K562 (cell line): ENCODE data around the gene KLRD1. TPM values are rescaled to one million over a fixed set of nuclear protein-coding genes. Genes with fewer than 3 reads are reported as not detected.

ENCODE experiments used
- CHD2 ChIP-seq: IDR thresholded peaks from 2 replicates; pipeline ENCODE4 v1.6.1; 2011; ENCODE audit warnings: low read depth, low read length
- CREM ChIP-seq: IDR thresholded peaks from 2 replicates; pipeline ENCODE4 v1.6.1; 2014; ENCODE audit warnings: antibody characterized with exemption, low read depth
- ELF4 ChIP-seq: fragments of 450-650 bp; formaldehyde crosslinking; IDR thresholded peaks from 2 replicates; pipeline ENCODE4 v1.4.0; 2022; ENCODE audit warnings: missing genetic modification characterization
- GABPB2 ChIP-seq: fragments of 250-450 bp; sonication (Bioruptor Pico); conservative IDR thresholded peaks from 2 replicates; pipeline ENCODE4 v1.5.1; 2021; ENCODE audit warnings: mild to moderate bottlenecking
- HDAC1 ChIP-seq, 2 experiments: fragments of 450-650 bp; IDR thresholded peaks; 2 replicates each; pipeline ENCODE4 v1.6.1; 2016 to 2017; ENCODE audit warnings: inconsistent platforms in 1 of 2, mild to moderate bottlenecking in 1 of 2, moderate library complexity in 1 of 2
- PHF8 ChIP-seq: fragments of 200-600 bp; sonication (generic); IDR thresholded peaks from 2 replicates; pipeline ENCODE4 v1.6.1; 2012; ENCODE audit warnings: mixed run types, mild to moderate bottlenecking, inconsistent platforms, low read length, moderate library complexity, borderline replicate concordance
- U2AF1 ChIP-seq: fragments of 200-400 bp; formaldehyde crosslinking; optimal IDR thresholded peaks from 2 replicates; pipeline ENCODE3; 2017; ENCODE audit warnings: mild to moderate bottlenecking, low read depth, low read length, moderate library complexity
- U2AF2 ChIP-seq: fragments of 200-400 bp; formaldehyde crosslinking; optimal IDR thresholded peaks from 2 replicates; pipeline ENCODE3; 2017; ENCODE audit warnings: low read depth, mild to moderate bottlenecking, low read length
- WHSC1 ChIP-seq: IDR thresholded peaks from one replicate; pipeline ENCODE4 v1.6.1; 2012; ENCODE audit warnings: low read length, control low read depth, inconsistent platforms
- ZFX ChIP-seq: sonication (generic); formaldehyde crosslinking; IDR thresholded peaks from 2 replicates; pipeline ENCODE4 v1.8.0; 2022; ENCODE audit warnings: mild to moderate bottlenecking, missing genetic modification reagents, moderate library complexity
- ZNF121 ChIP-seq: sonication (generic); formaldehyde crosslinking; conservative IDR thresholded peaks from 2 replicates; pipeline ENCODE4 v1.8.0; 2022; ENCODE audit warnings: missing genetic modification reagents
- ZNF165 ChIP-seq: fragments of 250-450 bp; sonication (Bioruptor Pico); IDR thresholded peaks from 2 replicates; pipeline ENCODE4 v1.4.0; 2020; ENCODE audit warnings: borderline replicate concordance
- ZNF175 ChIP-seq: fragments of 200-800 bp; sonication (Bioruptor generic); IDR thresholded peaks from 2 replicates; pipeline ENCODE4 v1.6.1; 2016; ENCODE audit warnings: low read depth, mild to moderate bottlenecking, missing genetic modification characterization, missing compliant biosample characterization
- ZNF507 ChIP-seq: conservative IDR thresholded peaks from 2 replicates; pipeline ENCODE4 v1.6.1; 2017; ENCODE audit warnings: missing genetic modification characterization, missing compliant biosample characterization
- polyA plus RNA-seq, 8 experiments: library from polyadenylated mRNA; depleted of rRNA in 4 of 8; stranded (reverse) in 5 of 8; unstranded in 3 of 8; fragments of >200 nt; fragmentation: Nextera tagmentation in 2 of 8; fragmentation: Illumina TruSeq in 1 of 8; extraction: Ambion mirVana in 2 of 8; extraction: Trizol in 1 of 8; gene quantifications; 2 replicates each; pipeline versions ENCODE4 v1.2.1 to v1.2.3, GENCODE V29; 2011 to 2014; ENCODE audit warnings: inconsistent platforms in 1 of 8, missing spikeins in 1 of 8
- total RNA-seq, 7 experiments: library from RNA; depleted of rRNA in 6 of 7; stranded (reverse); fragments of >200 nt in 6 of 7; fragmentation: Illumina TruSeq in 2 of 7; extraction: Trizol in 2 of 7; gene quantifications; 2 replicates each; pipeline versions ENCODE4 v1.2.1 to v1.2.3, GENCODE V29; 2011 to 2021; ENCODE audit warnings: low replicate concordance in 1 of 7
- TF ChIP-seq, protein P1 (sequence below): sonication (generic); formaldehyde crosslinking; IDR thresholded peaks from 2 replicates; pipeline ENCODE4 v1.8.1; 2022; ENCODE audit warnings: missing genetic modification reagents
- TF ChIP-seq, protein P2 (sequence below): fragments of 450-650 bp; IDR thresholded peaks from 2 replicates; pipeline ENCODE4 v1.6.1; 2016
- TF ChIP-seq, protein P3 (sequence below): IDR thresholded peaks from 3 replicates; pipeline ENCODE4 v1.6.1; 2011; ENCODE audit warnings: borderline replicate concordance, mild to moderate bottlenecking, moderate library complexity; ENCODE audit not compliant: insufficient read length; ENCODE audit errors: extremely low read depth
- TF ChIP-seq, protein P4 (sequence below): sonication (generic); formaldehyde crosslinking; IDR thresholded peaks from 2 replicates; pipeline ENCODE4 v1.8.0; 2022; ENCODE audit warnings: missing genetic modification reagents, mild to moderate bottlenecking, moderate library complexity, borderline replicate concordance
- TF ChIP-seq, protein P5 (sequence below): fragments of 450-650 bp; IDR thresholded peaks from 2 replicates; pipeline ENCODE4 v1.6.1; 2016; ENCODE audit warnings: borderline replicate concordance

KLRD1 gene
- total and polyA plus RNA-seq, 9 of the 15 experiments (the other 6 are each of a cell fraction or from before 2014, with no cell fraction given), result not detected

DNA sequence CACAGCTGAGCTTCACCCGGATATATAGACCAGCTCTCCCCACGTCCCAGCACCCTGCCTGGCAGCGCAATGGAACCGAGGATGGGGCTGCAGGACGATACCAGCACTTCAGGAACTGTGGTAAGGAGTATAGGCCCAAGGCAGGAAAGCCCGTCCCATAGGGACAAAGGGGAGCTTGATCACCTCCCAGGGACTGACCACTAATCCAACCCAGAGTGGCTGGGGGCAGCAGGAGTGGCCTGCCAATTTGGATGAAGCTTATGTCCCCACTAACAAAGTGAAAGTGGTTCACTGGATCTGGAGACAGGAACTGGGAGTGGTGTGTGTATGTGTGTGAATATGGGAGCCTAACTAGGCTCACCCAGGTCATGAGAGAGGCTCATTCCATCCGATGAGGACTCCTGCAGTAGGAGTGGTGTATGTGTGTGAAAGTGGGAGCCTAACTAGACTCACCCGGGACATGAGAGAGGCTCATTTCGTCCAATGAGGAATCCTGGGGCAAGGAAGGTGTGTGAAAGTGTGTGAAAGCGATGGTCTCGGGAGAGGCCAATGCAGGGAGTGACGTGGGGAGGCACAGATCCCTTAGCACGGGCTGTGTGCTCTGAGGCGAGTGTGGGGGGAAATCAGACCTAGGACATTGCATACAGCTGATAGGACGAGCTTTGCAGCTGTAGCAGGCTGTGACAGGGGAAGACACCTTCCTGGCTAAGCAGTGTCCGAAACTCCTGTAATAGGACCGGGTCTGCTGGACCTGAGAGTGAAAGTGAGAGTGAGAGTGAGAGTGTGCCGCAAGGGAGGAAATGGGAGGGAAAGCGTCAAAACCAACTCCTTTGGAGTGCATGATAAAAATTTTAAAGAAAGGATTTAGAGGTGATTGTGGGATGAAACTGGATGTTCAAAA is 56.5 kb downstream of the KLRD1 start (continued):
- TF ChIP-seq ZFX (peak; percentile 88), ZNF165 (CRISPR knock-in tag) (no peak), U2AF1 (no peak), PHF8 (peak; percentile 45; the same call in 1 of the 2 replicates), CHD2 (no peak), CREM (peak; percentile 42), U2AF2 (no peak), ZNF175 (CRISPR knock-in tag) (no peak), ZNF507 (tag) (no peak), WHSC1 (no peak), GABPB2 (CRISPR knock-in tag) (no peak), ZNF121 (CRISPR knock-in tag) (no peak), ELF4 (no peak), HDAC1 (IDR thresholded peaks at IDR 0.05) (0 out of 4 replicates have a peak, but pooled peaks of 1 of the 2 experiments have one; percentile 40)
- TF ChIP-seq, protein P1, sequence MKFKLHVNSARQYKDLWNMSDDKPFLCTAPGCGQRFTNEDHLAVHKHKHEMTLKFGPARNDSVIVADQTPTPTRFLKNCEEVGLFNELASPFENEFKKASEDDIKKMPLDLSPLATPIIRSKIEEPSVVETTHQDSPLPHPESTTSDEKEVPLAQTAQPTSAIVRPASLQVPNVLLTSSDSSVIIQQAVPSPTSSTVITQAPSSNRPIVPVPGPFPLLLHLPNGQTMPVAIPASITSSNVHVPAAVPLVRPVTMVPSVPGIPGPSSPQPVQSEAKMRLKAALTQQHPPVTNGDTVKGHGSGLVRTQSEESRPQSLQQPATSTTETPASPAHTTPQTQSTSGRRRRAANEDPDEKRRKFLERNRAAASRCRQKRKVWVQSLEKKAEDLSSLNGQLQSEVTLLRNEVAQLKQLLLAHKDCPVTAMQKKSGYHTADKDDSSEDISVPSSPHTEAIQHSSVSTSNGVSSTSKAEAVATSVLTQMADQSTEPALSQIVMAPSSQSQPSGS, result no peak
- TF ChIP-seq, protein P2, sequence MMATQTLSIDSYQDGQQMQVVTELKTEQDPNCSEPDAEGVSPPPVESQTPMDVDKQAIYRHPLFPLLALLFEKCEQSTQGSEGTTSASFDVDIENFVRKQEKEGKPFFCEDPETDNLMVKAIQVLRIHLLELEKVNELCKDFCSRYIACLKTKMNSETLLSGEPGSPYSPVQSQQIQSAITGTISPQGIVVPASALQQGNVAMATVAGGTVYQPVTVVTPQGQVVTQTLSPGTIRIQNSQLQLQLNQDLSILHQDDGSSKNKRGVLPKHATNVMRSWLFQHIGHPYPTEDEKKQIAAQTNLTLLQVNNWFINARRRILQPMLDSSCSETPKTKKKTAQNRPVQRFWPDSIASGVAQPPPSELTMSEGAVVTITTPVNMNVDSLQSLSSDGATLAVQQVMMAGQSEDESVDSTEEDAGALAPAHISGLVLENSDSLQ, result 0 out of 2 replicates have a peak, but pooled peaks have one; percentile 24
- TF ChIP-seq, protein P3, sequence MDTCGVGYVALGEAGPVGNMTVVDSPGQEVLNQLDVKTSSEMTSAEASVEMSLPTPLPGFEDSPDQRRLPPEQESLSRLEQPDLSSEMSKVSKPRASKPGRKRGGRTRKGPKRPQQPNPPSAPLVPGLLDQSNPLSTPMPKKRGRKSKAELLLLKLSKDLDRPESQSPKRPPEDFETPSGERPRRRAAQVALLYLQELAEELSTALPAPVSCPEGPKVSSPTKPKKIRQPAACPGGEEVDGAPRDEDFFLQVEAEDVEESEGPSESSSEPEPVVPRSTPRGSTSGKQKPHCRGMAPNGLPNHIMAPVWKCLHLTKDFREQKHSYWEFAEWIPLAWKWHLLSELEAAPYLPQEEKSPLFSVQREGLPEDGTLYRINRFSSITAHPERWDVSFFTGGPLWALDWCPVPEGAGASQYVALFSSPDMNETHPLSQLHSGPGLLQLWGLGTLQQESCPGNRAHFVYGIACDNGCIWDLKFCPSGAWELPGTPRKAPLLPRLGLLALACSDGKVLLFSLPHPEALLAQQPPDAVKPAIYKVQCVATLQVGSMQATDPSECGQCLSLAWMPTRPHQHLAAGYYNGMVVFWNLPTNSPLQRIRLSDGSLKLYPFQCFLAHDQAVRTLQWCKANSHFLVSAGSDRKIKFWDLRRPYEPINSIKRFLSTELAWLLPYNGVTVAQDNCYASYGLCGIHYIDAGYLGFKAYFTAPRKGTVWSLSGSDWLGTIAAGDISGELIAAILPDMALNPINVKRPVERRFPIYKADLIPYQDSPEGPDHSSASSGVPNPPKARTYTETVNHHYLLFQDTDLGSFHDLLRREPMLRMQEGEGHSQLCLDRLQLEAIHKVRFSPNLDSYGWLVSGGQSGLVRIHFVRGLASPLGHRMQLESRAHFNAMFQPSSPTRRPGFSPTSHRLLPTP, result no peak
- TF ChIP-seq, protein P4, sequence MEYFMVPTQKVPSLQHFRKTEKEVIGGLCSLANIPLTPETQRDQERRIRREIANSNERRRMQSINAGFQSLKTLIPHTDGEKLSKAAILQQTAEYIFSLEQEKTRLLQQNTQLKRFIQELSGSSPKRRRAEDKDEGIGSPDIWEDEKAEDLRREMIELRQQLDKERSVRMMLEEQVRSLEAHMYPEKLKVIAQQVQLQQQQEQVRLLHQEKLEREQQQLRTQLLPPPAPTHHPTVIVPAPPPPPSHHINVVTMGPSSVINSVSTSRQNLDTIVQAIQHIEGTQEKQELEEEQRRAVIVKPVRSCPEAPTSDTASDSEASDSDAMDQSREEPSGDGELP (CRISPR knock-in tag), result peak; percentile 87
- TF ChIP-seq, protein P5, sequence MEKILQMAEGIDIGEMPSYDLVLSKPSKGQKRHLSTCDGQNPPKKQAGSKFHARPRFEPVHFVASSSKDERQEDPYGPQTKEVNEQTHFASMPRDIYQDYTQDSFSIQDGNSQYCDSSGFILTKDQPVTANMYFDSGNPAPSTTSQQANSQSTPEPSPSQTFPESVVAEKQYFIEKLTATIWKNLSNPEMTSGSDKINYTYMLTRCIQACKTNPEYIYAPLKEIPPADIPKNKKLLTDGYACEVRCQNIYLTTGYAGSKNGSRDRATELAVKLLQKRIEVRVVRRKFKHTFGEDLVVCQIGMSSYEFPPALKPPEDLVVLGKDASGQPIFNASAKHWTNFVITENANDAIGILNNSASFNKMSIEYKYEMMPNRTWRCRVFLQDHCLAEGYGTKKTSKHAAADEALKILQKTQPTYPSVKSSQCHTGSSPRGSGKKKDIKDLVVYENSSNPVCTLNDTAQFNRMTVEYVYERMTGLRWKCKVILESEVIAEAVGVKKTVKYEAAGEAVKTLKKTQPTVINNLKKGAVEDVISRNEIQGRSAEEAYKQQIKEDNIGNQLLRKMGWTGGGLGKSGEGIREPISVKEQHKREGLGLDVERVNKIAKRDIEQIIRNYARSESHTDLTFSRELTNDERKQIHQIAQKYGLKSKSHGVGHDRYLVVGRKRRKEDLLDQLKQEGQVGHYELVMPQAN, result 0 out of 2 replicates have a peak, but pooled peaks have one; percentile 16
